Measurements from ENCODE around the gene MFSD12.

Gene MFSD12

DNA sequence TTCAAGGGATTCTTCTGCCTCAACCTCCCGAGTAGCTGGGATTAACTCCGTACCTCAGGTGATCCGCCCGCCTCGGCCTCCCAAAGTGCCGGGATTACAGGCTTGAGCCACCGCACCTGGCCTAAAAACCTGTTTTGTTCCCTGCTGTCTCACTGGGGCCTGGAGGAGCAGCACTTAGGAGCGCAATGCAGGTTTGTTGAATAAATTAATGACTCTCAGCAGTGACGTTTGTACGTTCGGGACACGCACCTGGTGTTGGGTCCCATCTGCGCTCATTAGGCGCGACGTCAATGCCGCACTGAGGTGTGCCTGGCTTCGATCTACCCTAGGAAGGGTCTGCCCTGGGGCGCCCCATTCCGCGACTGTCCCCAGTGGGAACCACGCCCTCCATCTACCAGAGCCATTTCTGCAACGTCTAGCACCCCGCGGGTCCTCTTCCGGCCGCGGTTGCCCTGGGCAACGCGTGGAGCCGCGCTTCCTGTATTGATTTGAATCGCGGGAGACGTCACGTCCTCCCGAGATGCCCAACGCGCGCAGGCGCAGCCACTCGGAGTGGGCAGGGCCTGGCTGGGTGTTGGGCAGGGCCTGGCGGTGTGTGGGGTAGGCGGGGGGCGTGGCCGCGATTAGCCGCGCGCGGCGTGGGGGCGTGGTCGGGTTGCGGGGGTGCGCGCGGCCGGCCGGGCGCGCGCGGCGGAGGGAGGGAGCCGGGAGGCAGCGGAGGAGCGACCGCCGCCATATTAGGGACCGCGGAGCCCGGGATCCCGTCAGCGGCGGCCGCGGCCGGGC lies 51.6 kb downstream of the MFSD12 start, which contains the start of gene FZR1:
TSS of gene FZR1 (plus strand) at position 714 of the 786 bp plus-strand sequence. CDS start 16,679 bp downstream, outside the sequence.
- DNase-seq = peak; percentile 99

DNA sequence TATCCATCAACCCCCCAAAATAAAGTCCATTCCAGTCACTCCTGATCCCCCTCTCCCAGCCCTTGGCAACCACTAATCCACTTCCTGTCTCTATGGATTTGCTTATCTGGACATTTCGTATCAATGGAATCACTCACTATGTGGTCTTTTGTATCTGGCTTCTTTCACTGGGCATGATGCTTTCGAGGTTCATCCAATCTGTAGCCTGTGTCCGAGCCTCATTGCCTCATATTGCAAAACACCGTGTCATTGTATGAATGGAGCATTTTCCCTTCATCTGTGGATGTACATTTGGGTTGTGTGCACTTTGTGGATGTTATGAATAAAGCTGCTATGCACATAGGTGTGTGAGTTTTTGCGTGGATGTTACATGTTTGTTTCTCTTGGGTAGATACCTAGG lies 52.7 kb downstream of the MFSD12 start:
- no peak for DNase-seq

DNA sequence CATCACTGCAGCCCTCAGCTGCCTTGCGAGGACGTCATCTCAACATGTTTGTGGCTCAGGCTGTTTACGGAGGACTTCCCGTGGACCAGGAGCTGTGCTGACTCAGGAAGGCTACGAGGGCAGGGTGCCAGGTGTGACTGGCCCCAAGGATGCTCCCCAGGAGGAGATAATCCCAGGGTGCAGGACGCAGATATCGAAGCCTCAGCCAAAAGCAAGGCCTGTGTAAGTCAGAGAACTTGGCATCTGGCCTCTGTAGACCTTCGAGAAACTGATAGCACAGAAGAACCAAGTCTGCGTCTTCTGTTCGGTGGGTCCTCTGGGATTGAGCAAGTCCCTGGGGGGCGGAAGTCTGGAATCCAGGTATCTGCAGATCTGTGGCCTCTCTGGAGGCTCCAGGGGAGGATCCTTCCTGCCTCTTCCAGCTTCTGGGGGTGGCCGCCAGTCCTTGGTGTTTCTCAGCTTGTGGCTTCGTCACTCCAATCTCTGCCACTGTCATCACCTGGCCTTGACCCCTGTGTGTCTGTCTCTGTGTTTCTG lies 54.3 kb downstream of the MFSD12 start:
- DNase-seq = no peak

DNA sequence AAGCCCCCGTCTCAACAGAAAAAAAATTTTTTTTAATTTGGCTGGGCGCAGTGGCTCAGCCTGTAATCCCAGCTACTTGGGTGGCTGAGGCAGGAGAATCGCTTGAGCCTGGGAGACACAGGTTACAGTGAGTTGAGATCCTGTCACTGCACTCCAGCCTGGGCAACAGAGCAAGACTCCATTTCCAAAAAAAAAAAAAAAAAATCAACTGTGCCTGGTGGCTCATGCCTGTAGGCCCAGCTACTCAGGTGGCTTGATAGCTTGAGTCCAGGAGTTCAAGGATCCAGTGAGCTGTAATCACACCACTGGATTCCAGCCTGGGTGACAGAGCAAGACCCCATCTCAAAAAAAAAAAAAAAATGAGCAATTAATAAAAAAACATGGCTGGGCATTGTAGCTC lies 55.6 kb downstream of the MFSD12 start:
- DNase-seq = no peak

DNA sequence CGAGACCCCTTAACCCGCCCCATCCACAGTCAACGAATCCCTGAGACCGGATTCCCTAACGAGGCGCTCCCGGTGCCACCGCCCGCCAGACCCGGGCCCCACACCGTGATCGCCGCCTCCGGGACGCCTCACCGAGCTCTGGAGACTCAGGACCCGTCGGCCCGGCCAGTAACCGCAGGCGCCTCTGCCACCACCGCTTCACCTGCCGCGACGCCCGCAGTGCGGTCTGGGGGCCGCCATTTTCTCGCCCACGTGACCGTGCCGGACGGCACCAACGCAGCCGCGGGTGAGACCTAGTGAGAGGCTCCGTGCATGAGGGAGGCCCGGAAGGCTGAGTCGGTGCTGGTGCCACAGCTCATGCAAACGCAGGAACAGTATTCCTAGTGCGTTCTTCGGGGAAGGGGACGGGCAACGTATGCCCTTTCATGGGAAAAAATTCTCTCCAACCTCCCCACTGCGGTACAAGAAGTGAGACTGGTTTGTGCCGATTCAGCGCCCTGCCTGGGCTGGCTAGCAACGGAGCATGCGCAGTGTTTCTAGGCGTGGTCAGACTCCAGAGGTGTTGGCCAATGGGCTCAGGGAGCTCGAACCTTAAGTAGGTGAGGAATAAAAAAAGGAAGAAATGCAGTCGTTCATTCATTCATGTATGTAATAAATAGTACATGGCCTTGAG lies 56.8 kb downstream of the MFSD12 start, which contains the start of gene DOHH:
TSS of gene DOHH (minus strand) at position 246 of the 673 bp plus-strand sequence. CDS start 3,860 bp downstream, outside the sequence.
- DNase-seq = peak; percentile 92

DNA sequence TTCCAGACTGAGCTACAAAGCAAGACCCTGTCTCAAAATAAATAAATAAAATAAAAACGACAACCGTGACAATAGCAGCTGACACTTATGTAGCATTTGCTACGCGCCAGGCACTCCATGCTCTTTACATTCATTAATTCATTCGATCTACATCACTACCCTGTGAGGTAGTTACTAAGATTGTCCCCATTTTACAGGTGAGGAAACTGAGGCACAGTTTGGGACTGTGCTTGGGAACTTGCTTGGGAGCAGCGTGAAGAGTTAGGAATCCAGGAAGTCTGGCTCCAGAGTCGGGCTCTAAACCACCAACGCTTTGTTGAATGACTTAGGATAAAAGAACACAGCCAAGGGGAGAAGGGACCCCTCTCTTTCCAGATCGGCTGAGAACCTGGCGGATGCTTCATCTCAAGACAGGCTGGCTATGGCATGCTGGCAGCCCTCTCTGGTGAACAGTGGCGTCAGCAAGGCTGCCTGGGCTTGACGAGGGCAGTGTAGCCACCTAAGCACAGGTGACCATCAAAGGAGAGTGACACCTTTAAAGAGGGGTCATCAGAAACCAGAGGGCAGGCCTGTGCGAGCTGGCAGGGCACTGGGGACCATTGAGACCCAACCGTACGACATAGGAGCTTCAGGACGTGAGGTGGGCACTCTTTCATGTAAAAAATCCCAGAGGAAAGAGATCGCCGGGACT lies 57.5 kb downstream of the MFSD12 start:
- no peak for DNase-seq

DNA sequence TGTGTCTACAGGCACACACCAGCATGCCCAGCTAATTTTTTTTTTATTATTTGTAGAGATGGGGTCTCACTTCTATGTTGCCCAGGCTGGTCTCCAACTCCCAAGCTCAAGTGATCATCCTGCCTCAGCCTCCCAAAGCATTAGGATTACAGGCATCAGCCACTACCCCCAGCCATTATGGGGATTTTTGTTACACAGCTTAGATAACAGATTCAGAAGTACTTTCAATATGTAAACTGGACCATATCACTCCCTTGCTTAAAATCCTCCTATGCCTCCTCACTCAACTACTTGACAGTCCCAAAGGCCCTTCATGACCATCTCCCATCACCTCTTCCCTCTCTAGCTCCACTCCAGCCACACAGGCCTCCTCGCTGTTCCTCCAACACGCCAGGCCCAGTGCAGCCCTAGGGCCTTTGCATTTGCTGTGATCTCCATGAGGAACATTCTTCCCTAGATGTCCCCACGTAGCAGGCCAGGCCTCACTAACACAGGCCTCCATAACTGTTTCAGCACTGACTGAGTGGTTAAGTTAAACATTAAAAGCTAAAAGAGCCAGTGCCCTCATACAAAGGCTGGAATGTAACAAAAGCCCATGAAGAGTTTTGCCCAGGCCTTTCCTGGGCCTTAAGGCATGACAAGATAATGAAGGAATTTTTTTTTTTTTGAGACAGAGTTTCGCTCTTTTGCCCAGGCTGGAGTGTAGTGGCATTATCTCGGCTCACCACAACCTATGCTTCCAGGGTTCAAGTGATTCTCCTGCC lies 59.4 kb downstream of the MFSD12 start:
- DNase-seq = no peak

DNA sequence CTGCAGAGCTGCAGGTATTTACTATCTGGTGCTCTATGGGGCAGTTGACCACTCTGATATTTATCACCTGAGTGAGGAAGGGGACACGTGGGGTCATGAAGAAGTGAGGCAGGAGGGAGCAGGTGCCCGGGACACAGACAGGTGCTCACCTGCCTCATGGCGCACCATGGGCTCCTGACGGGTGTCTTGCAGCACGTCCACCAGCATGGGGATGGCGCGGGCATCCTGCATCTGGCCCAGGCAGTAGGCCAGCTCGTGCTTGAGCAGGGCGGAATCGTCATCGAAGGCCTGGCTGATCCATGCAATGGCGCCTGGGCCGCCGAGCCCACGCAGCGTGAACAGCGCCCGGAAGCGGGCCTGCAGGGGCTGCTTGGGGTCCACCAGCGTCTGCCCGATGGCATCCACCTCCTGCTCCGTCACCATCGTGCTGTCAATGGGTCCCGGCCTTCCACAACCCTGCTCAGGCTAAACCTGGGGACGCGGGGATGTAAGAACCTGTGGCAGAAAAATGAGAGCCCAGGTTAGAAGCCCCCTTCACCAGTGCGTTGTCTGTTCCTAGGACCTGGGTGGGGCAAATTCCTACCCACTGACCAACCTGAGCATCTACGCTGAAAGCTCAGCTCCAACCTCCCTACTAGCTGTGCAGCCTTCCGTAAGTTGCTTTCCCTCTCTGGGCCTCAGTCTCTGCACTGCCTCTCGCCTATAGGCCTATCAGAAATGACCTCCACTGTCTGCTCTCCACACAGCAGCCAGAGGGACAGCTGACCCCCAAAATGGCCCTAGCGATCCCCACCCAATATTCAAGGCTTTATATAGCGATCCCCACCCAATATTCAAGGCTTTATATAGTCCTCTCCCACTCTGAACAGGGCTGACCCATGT lies 60.8 kb downstream of the MFSD12 start:
- no peak for DNase-seq

DNA sequence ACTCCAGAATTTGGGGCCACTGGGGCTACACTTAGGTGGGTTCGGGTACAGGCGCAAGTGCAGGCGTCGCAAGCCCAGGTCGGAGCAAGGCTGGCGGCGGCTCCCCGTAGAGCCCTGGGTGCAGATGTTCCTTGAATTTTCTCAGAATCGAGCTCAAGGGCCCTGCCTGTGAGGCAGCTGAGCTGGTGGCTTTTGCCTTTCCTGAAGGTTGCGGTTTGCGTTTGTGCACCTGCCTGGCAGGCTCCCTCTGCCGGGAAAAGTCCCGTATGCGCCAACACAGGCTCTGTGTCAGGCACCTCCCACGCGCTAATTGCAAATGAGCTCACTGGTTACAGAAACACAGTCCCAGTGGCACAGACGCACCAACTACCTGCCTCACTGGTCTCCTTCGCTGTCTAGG lies 62.8 kb downstream of the MFSD12 start:
- no peak for DNase-seq
